H9 (cell line): Measurements from ENCODE around the gene FTO. TPM values are rescaled to one million over a fixed set of nuclear protein-coding genes. Genes with fewer than 3 reads are reported as not detected.

ENCODE experiments used
- DNase-seq: peaks from one replicate; pipeline ENCODE4 v3.0.0-alpha.2; 2017
- H2AFZ ChIP-seq: one replicate; pipeline ENCODE4 v1.6.1; 2013; ENCODE audit warnings: mild to moderate bottlenecking, low read length, control low read depth, moderate library complexity
- H2AK5ac ChIP-seq: 2 replicates; pipeline ENCODE4 v1.6.1; 2013; ENCODE audit warnings: low read length, control low read depth, mixed read lengths; ENCODE audit not compliant: insufficient read length
- H2BK120ac ChIP-seq: one replicate; pipeline ENCODE4 v1.6.1; 2013; ENCODE audit warnings: low read depth, mild to moderate bottlenecking, low read length, control low read depth, inconsistent platforms; ENCODE audit not compliant: poor library complexity, severe bottlenecking
- H2BK12ac ChIP-seq: 2 replicates; pipeline ENCODE4 v1.6.1; 2013; ENCODE audit warnings: low read length, control low read depth, mixed read lengths, low read depth; ENCODE audit not compliant: insufficient read length
- H2BK15ac ChIP-seq: 2 replicates; pipeline ENCODE4 v1.6.1; 2013; ENCODE audit warnings: low read depth, low read length, control low read depth
- H2BK20ac ChIP-seq: one replicate; pipeline ENCODE4 v1.6.1; 2013; ENCODE audit warnings: low read depth, mild to moderate bottlenecking, low read length, control low read depth, inconsistent platforms; ENCODE audit not compliant: poor library complexity, severe bottlenecking
- H2BK5ac ChIP-seq: 2 replicates; pipeline ENCODE4 v1.6.1; 2013; ENCODE audit warnings: low read length, control low read depth, mixed read lengths; ENCODE audit not compliant: insufficient read length
- H3K14ac ChIP-seq: 2 replicates; pipeline ENCODE4 v1.6.1; 2013; ENCODE audit warnings: low read length, control low read depth; ENCODE audit not compliant: insufficient read depth
- H3K18ac ChIP-seq: 2 replicates; pipeline ENCODE4 v1.6.1; 2013; ENCODE audit warnings: low read depth, mild to moderate bottlenecking, mixed read lengths, low read length, control low read depth; ENCODE audit not compliant: insufficient read length
- H3K23ac ChIP-seq: 2 replicates; pipeline ENCODE4 v1.6.1; 2013; ENCODE audit warnings: low read length, control low read depth, mixed read lengths, low read depth; ENCODE audit not compliant: insufficient read length
- H3K23me2 ChIP-seq: 2 replicates; pipeline ENCODE4 v1.6.1; 2013; ENCODE audit warnings: low read depth, mild to moderate bottlenecking, mixed read lengths, low read length, control low read depth; ENCODE audit not compliant: insufficient read length, poor library complexity, severe bottlenecking
- H3K27ac ChIP-seq: 2 replicates; pipeline ENCODE4 v1.5.1; 2013; ENCODE audit warnings: low read length, control low read depth, mixed read lengths, low read depth; ENCODE audit not compliant: insufficient read length
- H3K27me3 ChIP-seq: 2 replicates; pipeline ENCODE4 v1.6.1; 2013; ENCODE audit warnings: low read length, control low read depth, inconsistent platforms; ENCODE audit not compliant: insufficient read depth
- H3K4ac ChIP-seq: 2 replicates; pipeline ENCODE4 v1.6.1; 2013; ENCODE audit warnings: low read depth, mild to moderate bottlenecking, control low read depth, inconsistent platforms, low read length, moderate library complexity
- H3K4me1 ChIP-seq: 2 replicates; pipeline ENCODE4 v1.6.1; 2013; ENCODE audit warnings: low read length, control low read depth, inconsistent platforms; ENCODE audit not compliant: insufficient read depth
- H3K4me2 ChIP-seq: 2 replicates; pipeline ENCODE4 v1.6.1; 2013; ENCODE audit warnings: low read length, control low read depth, mixed read lengths; ENCODE audit not compliant: insufficient read length, insufficient read depth
- H3K56ac ChIP-seq: 2 replicates; pipeline ENCODE4 v1.6.1; 2013; ENCODE audit warnings: low read depth, mild to moderate bottlenecking, mixed read lengths, low read length, control low read depth; ENCODE audit not compliant: insufficient read length
- H3K79me1 ChIP-seq: 2 replicates; pipeline ENCODE4 v1.6.1; 2013; ENCODE audit warnings: low read depth, mild to moderate bottlenecking, moderate library complexity, low read length, control low read depth, inconsistent platforms; ENCODE audit not compliant: insufficient read depth, poor library complexity, severe bottlenecking
- H3K79me2 ChIP-seq: 2 replicates; pipeline ENCODE4 v1.6.1; 2013; ENCODE audit warnings: low read length, control low read depth, inconsistent platforms; ENCODE audit not compliant: insufficient read depth
- H3K9ac ChIP-seq: 2 replicates; pipeline ENCODE4 v1.6.1; 2013; ENCODE audit warnings: low read length, control low read depth, mixed read lengths; ENCODE audit not compliant: insufficient read length; ENCODE audit errors: extremely low read depth
- H3K9me3 ChIP-seq: one replicate; pipeline ENCODE4 v1.6.1; 2013; ENCODE audit warnings: low read depth, low read length, inconsistent platforms; ENCODE audit not compliant: control insufficient read depth
- H3T11ph ChIP-seq: one replicate; pipeline ENCODE4 v1.6.1; 2013; ENCODE audit warnings: mild to moderate bottlenecking, low read length, control low read depth, inconsistent platforms
- H4K20me1 ChIP-seq: one replicate; pipeline ENCODE4 v1.6.1; 2013; ENCODE audit not compliant: control insufficient read depth, insufficient read length, insufficient read depth
- H4K5ac ChIP-seq: 2 replicates; pipeline ENCODE4 v1.6.1; 2013; ENCODE audit warnings: low read depth, mild to moderate bottlenecking, mixed read lengths, low read length, control low read depth; ENCODE audit not compliant: insufficient read length
- H4K8ac ChIP-seq: replicated peaks from 2 replicates; pipeline ENCODE4 v1.6.1; 2013; ENCODE audit warnings: low read length, control low read depth, mixed read lengths, low read depth; ENCODE audit not compliant: insufficient read length
- H4K91ac ChIP-seq: 2 replicates; pipeline ENCODE4 v1.6.1; 2013; ENCODE audit warnings: low read depth, mild to moderate bottlenecking, moderate library complexity, mixed read lengths, low read length, control low read depth; ENCODE audit not compliant: insufficient read length
- H3K27ac Mint-ChIP-seq, 3 experiments: 2 replicates in 2 of 3; 3 replicates in 1 of 3; pipeline ENCODE4 v1.8.0; 2020 to 2021; ENCODE audit warnings: mixed read lengths in 3 of 3, mild to moderate bottlenecking in 1 of 3, moderate library complexity in 1 of 3
- H3K27me3 Mint-ChIP-seq: 2 replicates; pipeline ENCODE4 v1.8.0; 2021; ENCODE audit warnings: low read depth, mild to moderate bottlenecking, moderate library complexity, mixed read lengths
- H3K36me3 Mint-ChIP-seq, 3 experiments: 2 replicates in 2 of 3; 3 replicates in 1 of 3; pipeline ENCODE4 v1.8.0; 2020 to 2021; ENCODE audit warnings: low read depth in 3 of 3, mixed read lengths in 3 of 3; ENCODE audit not compliant: insufficient read depth in 1 of 3
- H3K4me1 Mint-ChIP-seq, 2 experiments: 2 replicates each; pipeline ENCODE4 v1.8.0; 2020; ENCODE audit warnings: mixed read lengths in 2 of 2
- H3K4me3 Mint-ChIP-seq, 2 experiments: 2 replicates in 1 of 2; 3 replicates in 1 of 2; pipeline ENCODE4 v1.8.0; 2020 to 2021; ENCODE audit warnings: mild to moderate bottlenecking in 2 of 2, mixed read lengths in 2 of 2, moderate library complexity in 1 of 2
- H3K9me3 Mint-ChIP-seq, 2 experiments: 2 replicates in 1 of 2; 3 replicates in 1 of 2; pipeline ENCODE4 v1.8.0; 2020; ENCODE audit warnings: mild to moderate bottlenecking in 2 of 2, mixed read lengths in 2 of 2, moderate library complexity in 1 of 2
- CTCF ChIP-seq: fragments of 200-600 bp; sonication (generic); conservative IDR thresholded peaks from 3 replicates; pipeline ENCODE4 v1.8.0; 2021; ENCODE audit warnings: antibody characterized with exemption, mild to moderate bottlenecking
- WGBS: extraction: QIAGEN DNeasy Blood & Tissue Kit; methylation state at CpG from one replicate; pipeline ENCODE4 v1.1.7; 2013; ENCODE audit warnings: missing lambda C conversion rate, low lambda C conversion rate, mixed read lengths; ENCODE audit not compliant: insufficient read length; ENCODE audit errors: extremely low coverage; 5-methylcytosine and 5-hydroxymethylcytosine counted together
- total RNA-seq: library from RNA; stranded (reverse); gene quantifications from 2 replicates; pipeline ENCODE4 v1.2.1, GENCODE V29; 2021

The FTO gene
- total RNA-seq, 1 experiment from 2014 or later = 67.9 TPM

GRCh38 chr16:54073356-54073755, 369.4 kb downstream of the FTO start:
- Histone ChIP-seq H3K9ac (no peak overlapping the region), H3K56ac (no peak overlapping the region), H4K20me1 (no peaks in the 10 kb centered on the region), H2AK5ac (no peak overlapping the region), H4K5ac (no peak overlapping the region), H3K9me3 (no peaks in the 10 kb centered on the region), H3K4me1 (no peaks in the 10 kb centered on the region), H3K79me1 (no peaks in the 10 kb centered on the region), H3K4me2 (no peak overlapping the region), H3T11ph (no peak overlapping the region), H2BK12ac (no peak overlapping the region), H2BK15ac (no peak overlapping the region), H4K91ac (no peak overlapping the region), H3K23ac (no peak overlapping the region), H3K4ac (no peak overlapping the region), H2BK5ac (no peak overlapping the region), H2BK20ac (no peak overlapping the region), H3K27me3 (no peaks in the 10 kb centered on the region), H3K14ac (no peak overlapping the region), H2AFZ (no peak overlapping the region), H3K27ac (no peak overlapping the region), H3K18ac (no peak overlapping the region), H2BK120ac (no peak overlapping the region), H3K79me2 (no peaks in the 10 kb centered on the region), H3K23me2 (no peaks in the 10 kb centered on the region), H4K8ac (no peak overlapping the region)
- H3K9me3 Mint-ChIP-seq = no peaks in the 10 kb centered on the region
- peaks cover 15 to 30% of the 10 kb centered on the region in 2 experiments for H3K4me1 Mint-ChIP-seq
- no CpG with 5 or more reads among the region's 3 CpGs for WGBS
- no peaks in the 10 kb centered on the region for H3K27me3 Mint-ChIP-seq
- DNase-seq = no peak
- no peak overlapping the region for H3K4me3 Mint-ChIP-seq
- H3K27ac Mint-ChIP-seq = peak overlapping the region in 1 of 3 experiments; percentile 32; a peak in 1 of 7 replicates
- peaks cover 0 to 2% (median 0%) of the 10 kb centered on the region in 3 experiments; a peak in 1 of 7 replicates for H3K36me3 Mint-ChIP-seq
- no peak for TF ChIP-seq CTCF
